Suppressor macrophage treated with lipopolysaccharide for 1 hour (primary cell): ENCODE data around the gene FARP2.
"Not testable (repeated sequence)": the region's sequence is repeated elsewhere in the genome, so short reads cannot be mapped to it uniquely, and the experiment has no call there.

Source experiments
- DNase-seq, 3 donors: peaks; one replicate each; pipeline ENCODE4 v3.0.0-alpha.2; 2020 to 2022

The FARP2 gene

DNA sequence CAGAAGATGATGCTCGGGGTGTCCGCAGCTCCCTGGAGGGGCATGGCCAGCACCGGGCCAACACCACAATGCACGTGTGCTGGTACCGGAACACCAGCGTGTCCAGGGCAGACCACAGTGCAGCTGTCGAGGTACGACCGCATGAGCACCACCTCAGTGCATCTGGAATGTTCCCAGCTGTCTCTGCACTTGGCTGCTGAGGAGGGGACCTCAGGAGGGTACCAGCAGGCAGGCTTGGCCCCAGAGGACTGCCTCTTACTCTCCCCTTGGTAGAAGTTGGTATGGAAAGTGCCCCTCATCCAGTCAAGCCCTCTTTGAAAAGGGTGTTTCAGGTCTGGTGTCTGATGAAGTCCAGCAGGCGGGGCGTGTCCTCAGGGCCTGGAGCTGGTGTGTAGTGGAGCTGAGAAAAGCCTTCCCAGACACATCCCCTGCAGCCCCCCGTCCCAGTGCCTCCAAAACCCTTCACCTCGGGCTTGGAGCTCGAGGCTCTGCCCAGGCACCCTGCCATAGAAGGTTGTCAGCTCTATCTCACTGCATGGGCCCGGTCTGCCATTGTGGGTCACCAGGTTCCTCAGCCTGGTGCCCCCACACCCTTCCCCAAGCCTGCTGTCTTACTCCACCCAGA lies 135.6 kb downstream of the FARP2 start:
- DNase-seq: no peak

DNA sequence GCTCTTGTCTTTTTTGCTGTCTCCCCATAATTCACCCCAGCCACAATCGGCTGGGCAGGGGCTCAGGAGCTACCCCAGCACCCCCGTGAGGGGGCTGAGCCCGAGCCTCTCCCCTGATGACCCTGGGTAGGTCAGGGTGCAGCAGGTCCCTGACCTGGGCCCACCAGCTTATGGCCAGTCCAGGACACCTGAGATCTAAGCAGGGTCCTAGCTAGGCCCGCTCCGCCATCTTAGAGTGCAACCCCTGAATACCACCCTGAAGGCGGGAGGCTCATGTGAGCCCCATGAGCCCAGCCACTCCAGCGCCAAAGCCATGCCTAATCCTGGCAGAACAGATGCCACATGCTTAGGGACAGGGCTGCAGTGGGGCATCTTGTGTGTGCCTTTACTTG lies 136.1 kb downstream of the FARP2 start:
- no peak for DNase-seq

DNA sequence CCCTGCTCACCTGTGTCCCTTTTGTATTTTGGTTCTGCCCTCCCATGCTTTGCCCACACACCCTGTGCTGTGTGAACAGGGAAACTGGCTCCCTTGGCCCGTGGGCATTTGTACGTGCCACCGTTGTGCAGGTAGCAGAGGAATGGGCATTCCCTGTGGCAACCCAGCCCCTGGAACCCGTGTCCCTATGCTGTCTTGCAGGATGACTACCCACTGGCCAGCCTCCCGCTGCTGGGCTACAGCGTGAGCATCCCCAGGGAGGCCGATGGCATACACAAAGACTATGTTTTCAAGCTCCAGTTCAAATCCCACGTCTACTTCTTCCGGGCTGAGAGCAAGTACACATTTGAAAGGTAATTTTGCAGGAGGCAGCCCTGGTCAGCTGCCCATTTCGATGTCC lies 137.0 kb downstream of the FARP2 start:
- no peak for DNase-seq

DNA sequence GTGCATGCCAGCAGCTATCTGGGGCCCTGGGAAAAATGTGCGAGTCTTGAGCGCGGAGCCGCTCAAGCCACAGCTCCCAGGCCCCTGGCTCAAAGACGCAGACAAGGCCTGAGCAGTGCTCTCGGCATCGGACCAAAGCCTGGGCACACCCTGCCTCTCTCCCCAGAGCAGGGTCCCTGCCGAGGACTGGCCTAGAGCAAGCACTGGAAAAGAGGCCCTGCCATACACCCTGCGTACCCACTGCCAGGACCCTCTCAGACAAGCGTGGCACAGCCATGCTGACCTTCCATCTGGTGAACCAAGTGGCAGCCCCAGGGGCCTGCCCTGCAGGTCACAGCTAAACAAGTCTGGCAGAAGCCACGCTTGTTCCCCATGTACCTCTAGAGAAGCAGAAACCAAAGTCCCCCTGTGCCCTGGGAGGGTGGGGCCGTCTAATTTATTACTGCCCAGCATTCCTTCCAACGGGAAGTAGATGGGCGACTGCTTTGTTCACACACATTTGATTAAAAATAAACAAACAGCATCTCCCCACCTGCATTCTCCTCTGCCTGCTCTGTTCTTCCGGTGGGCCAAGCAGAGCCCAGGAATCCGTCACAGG lies 138.3 kb downstream of the FARP2 start:
- no peak for DNase-seq

DNA sequence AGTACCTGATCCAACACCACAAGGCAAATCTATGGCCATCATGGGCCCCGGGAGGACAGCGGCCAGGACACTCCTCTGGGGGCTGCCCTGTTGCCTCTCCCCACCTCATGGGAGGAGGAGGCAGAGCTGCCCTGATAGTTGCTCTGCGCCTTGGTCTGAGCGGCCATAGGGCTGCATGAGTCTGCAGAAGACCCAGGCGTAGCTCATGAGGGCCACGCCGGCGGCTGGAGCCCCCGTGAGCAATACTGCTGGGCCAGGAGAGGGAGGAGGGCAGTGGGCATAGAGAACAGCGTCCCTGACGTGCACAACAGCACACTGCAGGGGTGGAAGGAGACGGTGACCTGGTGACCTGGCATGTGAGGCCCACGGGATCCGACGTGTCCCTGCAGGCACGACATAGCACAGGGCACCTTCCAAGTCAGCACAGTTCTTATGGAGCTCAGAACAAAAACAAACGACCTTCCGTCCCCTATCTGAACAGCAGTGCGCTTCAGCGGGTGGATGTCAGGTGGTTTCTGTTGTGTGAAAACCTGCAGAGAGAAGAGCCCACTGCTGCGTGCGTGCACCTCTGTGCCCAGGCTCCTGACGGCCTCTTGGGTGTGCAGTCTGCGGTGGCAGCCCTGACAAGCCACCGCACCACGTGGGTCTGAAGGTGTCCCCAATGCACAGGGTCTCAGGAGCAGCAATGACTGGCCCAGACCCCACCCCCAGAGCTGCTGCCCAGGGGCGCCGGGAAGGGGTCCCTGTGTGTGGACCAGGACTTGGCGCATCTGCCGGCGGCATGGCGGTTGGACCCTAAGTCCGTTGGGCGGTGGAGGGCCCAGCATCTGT lies 139.3 kb downstream of the FARP2 start:
- no peak for DNase-seq

DNA sequence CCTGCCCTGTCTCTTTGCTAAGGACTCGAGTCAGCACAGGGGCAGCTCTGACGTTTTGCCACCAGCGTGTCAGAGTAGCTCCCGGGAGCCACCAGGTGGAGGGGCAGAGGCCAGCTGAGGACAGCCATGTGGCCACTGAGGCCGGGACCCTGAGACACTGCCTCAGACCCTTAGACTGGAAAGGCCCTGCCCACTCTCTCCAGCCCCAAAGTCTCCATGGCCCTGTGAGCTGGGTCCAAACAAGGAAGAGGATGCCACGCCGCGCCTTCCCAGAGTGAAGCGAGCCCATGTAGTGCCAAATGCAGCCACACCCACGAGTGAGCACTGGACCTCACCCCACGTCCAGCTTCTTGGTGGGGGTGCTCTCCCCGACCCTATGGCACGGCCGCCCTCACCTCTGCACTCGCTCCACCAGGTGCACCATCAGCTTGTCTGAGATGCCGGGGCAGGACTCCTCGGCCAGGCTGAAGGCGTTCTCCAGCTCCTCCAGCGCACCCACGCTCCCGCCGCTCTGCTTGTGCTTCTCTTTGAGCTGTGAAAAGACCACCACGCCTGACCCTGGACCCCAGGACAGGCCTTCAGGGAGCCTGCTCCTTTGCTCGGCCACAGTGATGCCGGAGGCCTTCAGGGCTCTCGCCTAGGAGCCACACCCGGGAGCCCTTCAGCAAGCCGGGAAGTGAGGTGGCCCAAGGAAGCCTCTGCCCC lies 140.1 kb downstream of the FARP2 start:
- no peak for DNase-seq

DNA sequence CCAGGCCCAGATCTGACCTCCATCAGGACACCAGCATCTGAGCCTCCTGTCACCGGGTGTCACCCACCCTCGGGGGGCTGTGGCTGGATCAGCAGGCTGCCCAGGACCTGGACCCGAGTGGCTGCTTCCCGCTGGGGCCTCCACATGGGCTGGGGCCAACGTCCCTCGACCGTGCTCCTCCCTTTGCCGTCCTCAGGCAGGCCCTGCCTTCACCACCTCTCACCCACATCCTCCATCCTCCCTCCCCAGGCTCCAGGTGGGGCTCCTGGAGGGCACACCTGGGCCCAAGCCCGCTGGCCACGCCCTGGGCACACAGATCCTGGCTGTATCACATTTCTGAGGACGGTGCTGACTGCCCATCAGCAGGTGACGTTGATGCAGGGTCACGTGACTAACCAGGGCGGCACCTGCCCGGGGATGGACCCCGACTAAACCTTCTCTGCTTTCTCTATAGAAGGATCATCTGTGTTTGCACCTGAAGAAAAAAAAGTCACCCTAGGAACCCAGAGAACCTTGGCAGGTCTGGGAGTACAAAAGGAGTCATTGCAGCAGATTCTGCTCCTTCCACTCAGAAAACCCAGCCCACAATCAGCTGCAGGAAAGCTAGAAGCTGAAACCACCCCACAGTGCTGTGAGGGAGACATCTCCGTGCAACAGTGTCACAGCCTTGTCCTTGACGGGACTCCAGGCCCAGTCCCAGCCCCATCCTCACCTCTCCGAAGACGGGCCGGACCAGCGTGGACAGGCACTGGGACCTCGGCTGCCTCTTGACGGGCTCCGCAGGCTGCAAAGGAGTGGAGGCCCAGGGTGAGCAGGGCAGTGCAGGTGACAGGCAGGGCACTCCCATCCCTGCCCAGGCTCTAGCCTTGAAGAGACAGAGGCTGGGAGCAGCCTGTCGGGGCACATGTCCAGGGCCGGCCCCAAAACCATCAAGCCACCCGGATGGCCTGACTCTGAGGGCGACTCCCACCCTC lies 141.1 kb downstream of the FARP2 start:
- no peak for DNase-seq

DNA sequence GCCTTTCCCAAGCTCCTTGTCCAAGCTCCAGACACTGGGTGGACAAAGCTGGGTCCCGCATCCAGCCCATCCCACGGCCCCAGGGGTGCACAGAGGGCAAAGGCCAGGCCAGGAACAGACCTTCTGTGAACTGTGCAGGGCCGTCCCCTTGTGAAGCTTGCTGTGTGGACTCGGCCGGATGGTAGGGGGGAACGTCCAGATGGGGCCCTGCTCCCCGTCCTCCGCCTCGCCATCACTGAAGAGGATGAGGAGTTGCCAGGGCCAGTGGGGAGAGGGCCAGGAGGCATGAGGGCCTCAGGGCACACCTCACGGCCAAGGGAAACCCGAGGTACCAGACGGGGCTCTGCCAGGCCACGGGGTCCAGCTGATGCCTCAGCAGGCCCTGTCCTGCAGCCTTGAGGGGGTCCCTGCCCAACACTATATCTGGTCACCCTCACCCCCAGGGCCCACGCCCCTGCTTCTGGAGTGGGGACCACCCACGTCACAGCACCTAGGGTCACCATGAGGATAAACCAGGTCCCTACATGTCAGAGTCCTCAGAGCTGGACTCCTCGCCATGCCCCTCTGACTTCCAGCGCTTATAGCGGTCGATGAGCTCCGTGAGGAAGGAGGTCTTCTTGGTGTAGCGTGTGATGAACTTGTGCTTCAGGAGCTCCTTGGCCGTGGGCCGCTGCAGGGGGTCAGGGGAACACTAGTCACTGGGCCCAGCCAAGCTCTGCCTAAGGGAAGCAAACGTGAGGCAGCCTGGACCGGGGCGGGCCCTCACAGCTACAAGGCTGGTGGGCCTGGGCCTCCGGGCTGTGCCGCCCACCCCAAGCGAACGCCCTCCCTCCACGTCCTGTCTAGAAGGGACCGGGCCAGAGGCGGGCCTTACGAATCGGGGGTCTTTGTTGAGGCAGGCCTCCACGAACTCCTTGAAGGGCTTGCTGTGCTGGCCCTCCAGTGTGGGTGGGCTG lies 142.3 kb downstream of the FARP2 start:
- DNase-seq: no peak

DNA sequence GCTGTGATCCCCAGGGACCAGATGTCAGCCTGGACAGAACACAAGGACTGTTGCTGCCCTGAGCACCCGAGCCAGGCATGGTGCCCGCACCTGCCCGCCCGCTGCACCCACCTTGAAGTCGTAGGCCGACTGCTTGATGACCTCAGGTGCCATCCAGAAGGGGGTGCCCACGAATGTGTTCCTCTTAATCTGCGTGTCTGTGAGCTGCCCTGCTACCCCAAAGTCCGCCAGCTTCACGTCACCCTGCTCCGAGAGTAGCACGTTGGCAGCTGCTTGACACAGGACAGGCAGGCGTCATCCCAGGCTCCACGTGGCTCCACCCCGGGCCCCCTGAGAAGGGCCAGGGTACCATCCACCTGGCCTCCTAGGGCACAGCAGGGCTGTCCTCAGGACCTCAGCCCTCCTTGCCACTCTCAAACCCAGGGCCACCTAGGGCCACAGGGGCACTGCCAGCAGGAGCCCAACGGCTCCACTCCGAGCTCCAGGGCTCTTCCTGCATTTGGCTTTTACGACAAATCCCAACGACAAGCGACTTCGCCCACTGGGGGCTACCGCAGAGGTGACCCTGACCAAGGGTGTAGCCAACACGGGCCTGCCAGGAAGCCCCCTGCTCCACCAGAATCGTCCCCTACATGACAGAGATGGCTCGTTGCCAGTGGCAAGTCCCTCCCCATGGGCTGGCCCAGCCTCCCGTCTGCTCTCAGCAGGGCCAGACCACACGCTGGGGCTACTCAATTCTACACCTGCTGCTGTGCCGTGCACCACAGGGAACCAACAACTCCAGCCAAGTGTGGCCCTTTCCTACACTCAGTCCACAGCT lies 143.3 kb downstream of the FARP2 start:
- no peak for DNase-seq

DNA sequence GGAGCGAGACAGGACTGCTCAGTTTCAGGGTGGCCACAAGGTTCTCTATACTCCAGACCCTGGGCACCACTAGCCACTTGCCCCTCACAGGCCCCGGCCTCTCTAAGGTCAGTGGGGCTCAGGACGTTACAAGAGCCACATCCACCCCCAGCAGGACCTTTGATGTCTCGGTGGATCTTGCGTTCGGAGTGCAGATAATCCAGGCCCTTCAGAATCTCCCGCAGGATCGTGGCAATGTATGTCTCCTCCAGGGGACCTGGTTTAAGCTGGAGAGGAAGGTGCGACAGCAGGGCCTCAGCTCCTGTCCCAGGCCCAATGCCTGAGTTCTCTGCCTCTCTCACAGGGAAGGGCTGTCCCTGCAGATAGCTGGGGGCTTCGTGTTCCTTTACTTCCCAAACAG lies 143.9 kb downstream of the FARP2 start:
- DNase-seq: no peak

DNA sequence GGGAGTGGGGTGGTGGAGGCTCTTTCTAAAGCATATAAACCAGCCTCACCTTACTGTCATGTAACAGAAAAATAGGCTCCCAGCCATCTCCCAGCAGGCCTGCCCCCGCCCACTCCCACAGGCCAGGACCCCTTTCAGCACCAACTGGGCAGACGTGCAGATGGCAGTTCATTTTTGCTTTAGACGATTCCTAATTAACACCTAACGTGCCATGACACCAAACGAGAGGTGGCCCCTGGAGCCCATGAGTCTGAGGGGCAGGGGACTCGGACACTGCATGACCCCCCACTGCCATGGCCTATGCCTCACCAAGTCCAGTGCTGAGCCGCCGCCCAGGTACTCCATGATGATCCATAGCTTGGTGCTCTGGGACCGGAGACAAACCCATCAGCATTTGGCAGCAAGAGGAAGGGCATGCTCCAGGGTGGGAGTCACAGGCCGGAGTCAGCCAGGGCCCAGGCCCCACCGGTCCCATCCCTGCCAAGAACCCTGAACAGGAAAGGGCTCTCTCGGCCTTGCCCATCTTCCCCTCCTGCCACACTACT lies 144.4 kb downstream of the FARP2 start:
- no peak for DNase-seq

DNA sequence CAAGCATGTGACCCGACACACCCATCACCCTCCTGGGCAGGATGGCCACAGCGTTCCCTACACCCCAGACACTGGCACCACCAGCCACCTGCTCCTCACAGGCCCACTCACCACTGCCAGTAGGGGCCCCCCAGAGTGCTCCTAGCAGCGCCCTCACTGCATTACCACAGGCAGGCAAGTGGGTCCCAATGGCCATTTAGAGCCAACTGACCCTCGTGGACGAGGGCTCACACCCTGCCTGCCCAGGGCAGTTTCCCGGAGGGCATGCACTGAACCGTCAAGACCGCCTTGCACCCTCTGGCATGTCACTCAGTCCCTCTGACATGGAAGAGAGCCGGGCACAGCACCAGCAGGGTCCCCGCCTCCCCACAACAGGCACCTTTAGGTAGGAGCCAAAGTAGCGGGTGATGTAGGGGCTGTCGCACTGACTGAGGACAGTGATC lies 145.0 kb downstream of the FARP2 start:
- no peak for DNase-seq

DNA sequence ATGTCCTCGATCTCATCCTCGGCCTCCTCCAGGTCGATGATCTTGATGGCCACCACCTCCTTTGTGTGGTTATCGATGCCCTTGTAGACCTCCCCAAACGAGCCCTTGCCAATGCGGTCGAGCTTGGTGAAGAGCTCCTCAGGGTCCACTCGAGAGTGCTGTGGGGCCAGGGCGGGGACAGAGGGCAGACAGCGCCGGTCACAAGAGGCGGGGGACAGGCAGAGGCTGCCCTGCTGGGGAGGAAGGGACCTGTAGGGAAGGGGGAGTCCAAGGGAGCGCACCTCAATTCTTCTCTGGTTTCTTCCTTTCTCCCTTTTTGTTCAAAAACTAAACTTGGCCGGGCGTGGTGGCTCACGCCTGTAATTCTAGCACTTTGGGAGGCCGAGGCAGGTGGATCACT lies 145.5 kb downstream of the FARP2 start:
- no peak for DNase-seq

DNA sequence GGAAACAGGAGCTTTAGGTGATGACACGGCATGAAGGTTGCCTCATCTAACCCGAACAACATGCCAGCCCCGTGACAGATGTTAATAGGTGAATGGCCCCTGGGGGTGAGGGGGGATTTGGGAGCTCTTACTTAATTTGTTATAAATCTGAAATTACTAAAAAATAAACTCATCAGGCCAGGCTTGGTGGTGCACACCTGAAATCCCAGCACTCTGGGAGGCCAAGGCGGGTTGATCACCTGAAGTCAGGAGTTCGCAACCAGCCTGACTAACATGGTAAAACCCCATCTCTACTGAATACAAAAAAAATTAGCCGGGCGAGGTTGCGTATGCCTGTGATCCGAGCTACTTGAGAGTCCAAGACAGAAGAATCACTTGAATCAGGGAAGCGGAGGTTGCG lies 146.2 kb downstream of the FARP2 start:
- DNase-seq: no peak

DNA sequence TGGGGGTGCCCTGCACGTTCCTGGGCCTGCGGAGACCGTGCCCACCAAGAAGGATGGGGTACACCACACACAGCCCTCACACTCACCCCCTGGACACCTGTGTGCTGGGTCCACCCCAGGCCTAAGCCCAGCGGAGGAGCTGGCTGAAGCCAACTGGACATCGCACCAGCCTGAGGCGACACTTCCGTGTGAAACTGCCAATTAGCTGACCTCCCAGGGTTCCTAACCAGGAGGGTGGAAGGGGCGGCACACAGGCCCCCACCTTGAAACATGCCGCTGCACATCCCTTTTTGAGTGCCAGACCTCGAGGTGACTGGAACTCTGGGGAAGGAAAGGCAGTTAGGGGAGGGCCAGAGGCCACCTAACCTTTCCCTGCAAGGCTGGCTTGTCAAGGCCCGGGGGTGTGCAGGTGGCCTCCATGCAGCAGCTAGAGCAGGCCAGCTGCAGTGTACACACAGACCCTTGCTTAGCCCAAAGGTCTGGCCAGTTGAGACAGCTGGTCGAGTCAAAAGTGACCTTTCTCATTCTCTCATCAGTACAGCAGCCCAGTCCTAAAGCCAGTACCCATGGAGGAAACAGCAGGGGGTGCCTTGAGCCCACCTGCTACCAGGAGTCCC lies 147.8 kb downstream of the FARP2 start:
- no peak for DNase-seq

DNA sequence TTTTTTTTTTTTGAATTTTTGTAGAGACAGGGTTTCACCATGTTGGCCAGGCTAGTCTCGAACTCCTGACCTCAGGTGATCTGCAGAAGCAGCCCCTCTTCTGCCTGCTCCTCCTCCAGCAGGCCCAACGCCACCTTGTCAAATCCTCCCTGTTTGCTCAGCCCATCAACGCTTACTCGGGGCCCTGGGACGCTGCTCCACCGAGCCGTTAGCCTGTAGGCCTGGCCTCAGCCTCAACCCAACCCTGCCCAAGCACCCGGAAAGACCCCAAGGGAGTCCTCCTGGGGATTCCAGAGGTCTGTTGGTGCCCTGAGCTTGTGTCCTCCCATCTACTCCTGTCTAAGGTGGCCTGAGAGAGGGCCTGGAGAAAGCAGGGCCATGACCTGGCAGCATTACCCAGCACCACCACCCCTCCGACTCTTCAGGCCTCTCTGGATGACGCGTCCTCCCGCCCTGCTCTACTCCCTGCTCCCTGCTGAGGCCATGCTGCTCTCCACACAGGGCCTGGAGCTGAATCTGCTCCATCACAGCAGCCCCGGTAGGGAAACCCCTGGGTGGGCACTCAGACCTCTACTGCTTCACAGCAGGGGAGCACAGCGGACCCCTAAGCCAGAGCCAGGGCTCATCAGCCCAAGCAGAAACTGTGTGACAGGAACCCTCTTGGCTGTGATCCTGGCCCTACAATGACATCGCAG lies 149.1 kb downstream of the FARP2 start:
- no peak for DNase-seq

DNA sequence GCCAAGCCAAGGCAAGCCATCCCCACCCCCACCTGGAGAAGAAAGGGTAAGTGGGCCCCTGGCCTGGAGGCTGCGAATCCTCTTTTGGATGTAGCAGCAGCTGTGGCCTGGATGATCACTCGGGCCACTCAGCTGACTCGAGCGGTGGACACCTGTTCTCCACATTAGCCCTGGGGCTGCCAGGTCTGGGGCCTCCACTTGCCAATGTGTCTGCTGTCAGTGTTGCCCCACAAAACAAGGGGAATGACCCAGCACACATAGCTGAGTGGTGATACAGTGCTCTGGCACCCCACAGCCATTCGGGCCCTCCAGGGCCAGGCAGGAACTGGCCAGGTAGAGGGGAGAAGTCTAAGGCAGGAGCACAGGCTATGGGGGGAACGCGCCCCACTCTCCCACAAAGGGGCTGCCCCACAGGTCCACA lies 149.7 kb downstream of the FARP2 start:
- no peak for DNase-seq

DNA sequence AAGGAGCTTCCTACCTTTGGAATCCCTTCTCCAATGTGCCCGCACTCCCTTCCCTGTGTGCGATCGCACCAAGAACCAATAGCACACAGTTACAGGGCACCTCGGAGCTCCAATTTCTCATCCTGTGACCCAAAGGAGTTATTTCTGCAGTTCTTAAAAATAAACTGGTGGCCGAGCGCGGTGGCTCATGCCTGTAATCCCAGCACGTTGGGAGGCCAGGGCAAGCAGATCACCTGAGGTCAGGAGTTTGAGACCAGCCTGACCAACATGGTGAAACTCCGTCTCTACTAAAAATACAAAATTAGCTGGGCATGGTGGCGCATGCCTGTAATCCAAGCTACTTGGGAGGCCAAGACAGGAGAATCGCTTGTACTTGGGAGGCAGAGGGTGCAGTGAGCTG lies 150.2 kb downstream of the FARP2 start:
- DNase-seq: not testable (repeated sequence)
